Measurements from ENCODE around the gene ADH1B. TPM values are rescaled to one million over a fixed set of nuclear protein-coding genes. Genes with fewer than 3 reads are reported as not detected.
"Not testable (repeated sequence)": the region's sequence is repeated elsewhere in the genome, so short reads cannot be mapped to it uniquely, and the experiment has no call there.

The ADH1B gene
- total RNA-seq, 1 experiment from 2014 or later: not detected

DNA sequence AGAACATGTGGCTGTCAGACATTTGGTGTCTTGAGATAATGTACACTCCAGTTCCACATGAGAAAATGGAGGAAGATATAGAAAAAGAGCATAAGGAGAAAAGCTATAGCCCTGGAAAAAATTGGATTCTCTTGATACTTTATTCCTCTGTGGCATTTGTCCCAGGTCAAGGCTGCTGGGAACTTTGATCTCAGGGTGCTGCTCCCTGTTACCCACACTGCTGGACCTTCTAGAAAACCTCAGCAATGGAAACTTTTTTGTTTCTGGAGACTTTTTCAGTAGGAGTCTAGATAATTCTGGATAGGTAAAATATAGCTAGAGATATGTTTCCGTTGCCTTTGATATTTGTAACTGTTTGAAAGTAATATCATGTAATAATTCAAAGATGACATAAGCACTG, 20.2 kb upstream of the ADH1B start:
- no peak overlapping the region for H3K4me3 ChIP-seq (ENCODE audit: insufficient read depth, low read depth, low read length)
- no peaks in the 10 kb centered on the region for H3K27me3 ChIP-seq (ENCODE audit: control insufficient read depth, insufficient read depth, low read length)
- no peak for DNase-seq
- H3K36me3 ChIP-seq (replicated peaks; ENCODE audit: control insufficient read depth, insufficient read depth, low read length): no peaks in the 10 kb centered on the region

DNA sequence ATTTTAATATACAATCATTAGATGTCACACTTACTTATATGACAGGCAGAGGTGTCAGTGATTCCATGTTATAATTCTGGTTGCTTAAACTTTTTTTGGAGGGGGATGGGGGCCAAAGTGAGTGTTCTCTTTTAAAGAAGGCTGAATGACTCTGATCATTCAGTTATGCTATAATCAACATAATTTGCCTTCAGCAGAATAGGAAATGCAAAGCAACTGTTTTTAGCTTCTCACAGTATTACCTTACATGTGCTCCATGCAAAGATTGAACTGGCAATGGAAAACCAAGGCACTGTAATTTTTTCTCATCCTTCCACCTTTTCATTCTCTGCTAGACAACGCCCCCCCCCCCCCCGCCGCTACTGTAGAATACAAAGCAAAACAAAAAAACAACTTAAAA, 18.0 kb upstream of the ADH1B start:
- no peaks in the 10 kb centered on the region for H3K27me3 ChIP-seq (ENCODE audit: control insufficient read depth, insufficient read depth, low read length)
- DNase-seq: no peak
- no peaks in the 10 kb centered on the region for H3K36me3 ChIP-seq (replicated peaks; ENCODE audit: control insufficient read depth, insufficient read depth, low read length)
- H3K4me3 ChIP-seq (ENCODE audit: insufficient read depth, low read depth, low read length): no peak overlapping the region

DNA sequence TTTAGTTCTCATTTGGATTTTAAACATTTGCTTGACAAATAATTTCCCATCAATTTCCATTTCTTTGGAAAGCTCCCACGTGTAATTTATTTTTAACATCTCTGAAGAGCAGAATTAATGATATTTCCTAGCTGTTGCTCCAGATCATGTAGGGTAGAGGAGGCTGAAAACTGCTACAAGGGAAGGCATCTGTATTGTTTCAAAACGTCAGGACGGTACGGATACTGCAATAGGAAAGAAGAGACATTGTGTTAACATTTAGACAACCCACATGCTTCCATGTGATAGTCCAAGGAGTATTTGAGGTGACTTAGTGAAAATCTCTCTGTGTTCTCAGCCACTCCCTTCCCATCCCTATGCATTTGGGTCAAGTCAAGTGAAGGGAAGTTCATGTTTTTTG, 15.4 kb upstream of the ADH1B start:
- Histone ChIP-seq H3K27me3 (ENCODE audit: control insufficient read depth, insufficient read depth, low read length) (no peaks in the 10 kb centered on the region; the same call in 1 of the 2 replicates), H3K4me3 (ENCODE audit: insufficient read depth, low read depth, low read length) (no peak overlapping the region), H3K36me3 (replicated peaks; ENCODE audit: control insufficient read depth, insufficient read depth, low read length) (no peaks in the 10 kb centered on the region)
- DNase-seq: no peak

GRCh38 chr4:99334880-99335279, 13.7 kb upstream of the ADH1B start:
- Histone ChIP-seq H3K36me3 (replicated peaks; ENCODE audit: control insufficient read depth, insufficient read depth, low read length) (no peaks in the 10 kb centered on the region), H3K27me3 (ENCODE audit: control insufficient read depth, insufficient read depth, low read length) (no peaks in the 10 kb centered on the region; the same call in 1 of the 2 replicates), H3K4me3 (ENCODE audit: insufficient read depth, low read depth, low read length) (no peak overlapping the region)
- no peak for DNase-seq

DNA sequence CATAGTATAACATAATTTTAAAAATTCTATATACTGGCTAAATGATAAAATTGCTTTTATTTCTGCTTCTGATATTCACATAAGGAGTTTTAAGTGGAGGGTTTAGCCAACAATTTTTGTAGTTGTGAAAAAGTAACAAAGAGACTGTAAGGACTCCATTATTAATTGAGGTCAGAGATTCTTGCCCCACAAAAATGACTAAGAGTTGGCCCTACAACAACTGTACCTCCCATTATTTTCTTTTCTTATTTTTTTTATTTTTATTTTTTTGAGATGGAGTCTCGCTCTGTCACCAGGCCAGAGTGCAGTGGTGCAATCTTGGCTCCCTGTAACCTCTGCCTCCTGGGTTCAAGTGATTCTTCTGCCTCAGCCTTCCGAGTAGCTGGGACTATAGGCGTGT, 9.4 kb upstream of the ADH1B start:
- Histone ChIP-seq H3K4me3 (ENCODE audit: insufficient read depth, low read depth, low read length) (no peak overlapping the region), H3K27me3 (ENCODE audit: control insufficient read depth, insufficient read depth, low read length) (no peaks in the 10 kb centered on the region; the same call in 1 of the 2 replicates), H3K36me3 (replicated peaks; ENCODE audit: control insufficient read depth, insufficient read depth, low read length) (no peaks in the 10 kb centered on the region)
- no peak for DNase-seq

- H3K4me3 ChIP-seq (ENCODE audit: insufficient read depth, low read depth, low read length): no peak overlapping the region
- H3K36me3 ChIP-seq (replicated peaks; ENCODE audit: control insufficient read depth, insufficient read depth, low read length): no peaks in the 10 kb centered on the region
- DNase-seq: no peak
- H3K27me3 ChIP-seq (ENCODE audit: control insufficient read depth, insufficient read depth, low read length): no peaks in the 10 kb centered on the region; the same call in 1 of the 2 replicates
These were observed 8.7 kb upstream of the ADH1B start for GRCh38 chr4:99329876-99330275.

GRCh38 chr4:99324979-99325378, 3.8 kb upstream of the ADH1B start:
- DNase-seq: no peak
- Histone ChIP-seq H3K27me3 (ENCODE audit: control insufficient read depth, insufficient read depth, low read length) (no peaks in the 10 kb centered on the region), H3K36me3 (replicated peaks; ENCODE audit: control insufficient read depth, insufficient read depth, low read length) (no peaks in the 10 kb centered on the region), H3K4me3 (ENCODE audit: insufficient read depth, low read depth, low read length) (no peak overlapping the region)

DNA sequence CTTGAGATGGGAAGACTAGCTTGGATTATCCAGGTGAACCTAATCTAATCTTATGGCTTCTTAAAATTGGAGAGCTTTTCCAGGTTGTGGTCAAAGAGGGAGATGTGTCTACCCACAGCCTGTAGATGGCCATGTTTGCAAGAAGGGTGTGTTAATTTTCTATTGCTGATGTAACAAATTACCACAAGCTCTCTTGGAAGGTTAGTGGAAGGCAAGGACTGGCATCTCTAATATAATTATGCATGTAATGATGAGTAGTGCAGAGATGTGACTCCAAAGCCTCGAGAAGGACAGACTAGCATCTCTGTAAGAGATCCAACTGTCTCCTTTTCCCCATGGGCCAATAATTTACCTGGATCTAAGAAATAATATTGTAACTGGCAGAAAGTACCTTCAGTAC, 3.2 kb upstream of the ADH1B start:
- H3K27me3 ChIP-seq (ENCODE audit: control insufficient read depth, insufficient read depth, low read length): no peaks in the 10 kb centered on the region
- H3K36me3 ChIP-seq (replicated peaks; ENCODE audit: control insufficient read depth, insufficient read depth, low read length): no peaks in the 10 kb centered on the region
- DNase-seq: no peak
- no peak overlapping the region for H3K4me3 ChIP-seq (ENCODE audit: insufficient read depth, low read depth, low read length)

DNA sequence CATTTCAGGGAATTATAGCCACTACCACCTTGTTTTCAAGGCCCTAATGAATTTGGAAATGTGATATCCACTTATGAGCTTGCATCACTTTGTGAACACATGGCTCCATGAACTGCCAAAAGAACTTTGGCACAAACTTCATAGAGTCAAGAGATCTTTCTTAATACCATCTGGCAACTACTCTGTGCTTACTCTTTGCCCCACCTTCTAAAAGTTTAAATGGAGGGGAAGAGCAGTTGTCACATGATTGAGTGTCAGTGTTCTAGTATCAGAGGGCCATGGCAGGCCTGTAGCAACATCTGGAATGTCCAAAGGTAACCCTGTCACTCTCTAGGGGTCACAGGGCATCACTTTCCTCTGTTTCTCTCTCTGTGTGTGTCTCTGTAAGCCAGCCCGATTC, 2.6 kb upstream of the ADH1B start:
- no peak for DNase-seq
- no peaks in the 10 kb centered on the region for H3K27me3 ChIP-seq (ENCODE audit: control insufficient read depth, insufficient read depth, low read length)
- no peaks in the 10 kb centered on the region for H3K36me3 ChIP-seq (replicated peaks; ENCODE audit: control insufficient read depth, insufficient read depth, low read length)
- no peak overlapping the region for H3K4me3 ChIP-seq (ENCODE audit: insufficient read depth, low read depth, low read length)

- not testable (repeated sequence) for H3K4me3 ChIP-seq (ENCODE audit: insufficient read depth, low read depth, low read length); DNase-seq; H3K27me3 ChIP-seq (ENCODE audit: control insufficient read depth, insufficient read depth, low read length); H3K36me3 ChIP-seq (replicated peaks; ENCODE audit: control insufficient read depth, insufficient read depth, low read length)
These were observed 3.4 kb downstream of the ADH1B start for GRCh38 chr4:99317811-99318210.

- no peak for DNase-seq
- Histone ChIP-seq H3K27me3 (ENCODE audit: control insufficient read depth, insufficient read depth, low read length) (no peaks in the 10 kb centered on the region), H3K36me3 (replicated peaks; ENCODE audit: control insufficient read depth, insufficient read depth, low read length) (no peaks in the 10 kb centered on the region), H3K4me3 (ENCODE audit: insufficient read depth, low read depth, low read length) (no peak overlapping the region)
These were observed 3.8 kb downstream of the ADH1B start for GRCh38 chr4:99317354-99317753.

- H3K4me3 ChIP-seq (ENCODE audit: insufficient read depth, low read depth, low read length): no peak overlapping the region
- no peaks in the 10 kb centered on the region for H3K36me3 ChIP-seq (replicated peaks; ENCODE audit: control insufficient read depth, insufficient read depth, low read length)
- no peaks in the 10 kb centered on the region for H3K27me3 ChIP-seq (ENCODE audit: control insufficient read depth, insufficient read depth, low read length)
- DNase-seq: no peak
These were observed 5.4 kb downstream of the ADH1B start for GRCh38 chr4:99315839-99316238.

- H3K36me3 ChIP-seq (replicated peaks; ENCODE audit: control insufficient read depth, insufficient read depth, low read length): no peaks in the 10 kb centered on the region
- no peaks in the 10 kb centered on the region for H3K27me3 ChIP-seq (ENCODE audit: control insufficient read depth, insufficient read depth, low read length)
- no peak overlapping the region for H3K4me3 ChIP-seq (ENCODE audit: insufficient read depth, low read depth, low read length)
- no peak for DNase-seq
These were observed 7.0 kb downstream of the ADH1B start for GRCh38 chr4:99314211-99314610.

DNA sequence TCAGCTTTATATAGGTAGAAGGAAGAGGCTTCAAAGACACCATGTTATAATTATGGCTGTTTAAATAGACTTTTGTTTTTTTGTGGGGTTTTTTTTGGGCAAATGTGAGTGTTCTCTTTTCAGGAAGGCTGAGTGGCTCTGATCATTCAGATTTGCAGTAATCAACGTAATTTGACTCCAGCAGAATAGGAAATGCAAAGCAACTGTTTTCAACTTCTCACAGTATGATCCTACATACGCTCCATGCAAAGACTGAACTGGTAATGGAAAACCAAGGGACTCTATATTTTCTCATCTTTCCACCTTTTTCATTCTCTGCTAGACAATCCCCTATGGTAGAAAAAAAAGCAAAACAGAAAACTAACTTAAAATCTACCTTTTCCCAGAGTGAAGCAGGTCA, 10.8 kb downstream of the ADH1B start:
- DNase-seq: no peak

DNA sequence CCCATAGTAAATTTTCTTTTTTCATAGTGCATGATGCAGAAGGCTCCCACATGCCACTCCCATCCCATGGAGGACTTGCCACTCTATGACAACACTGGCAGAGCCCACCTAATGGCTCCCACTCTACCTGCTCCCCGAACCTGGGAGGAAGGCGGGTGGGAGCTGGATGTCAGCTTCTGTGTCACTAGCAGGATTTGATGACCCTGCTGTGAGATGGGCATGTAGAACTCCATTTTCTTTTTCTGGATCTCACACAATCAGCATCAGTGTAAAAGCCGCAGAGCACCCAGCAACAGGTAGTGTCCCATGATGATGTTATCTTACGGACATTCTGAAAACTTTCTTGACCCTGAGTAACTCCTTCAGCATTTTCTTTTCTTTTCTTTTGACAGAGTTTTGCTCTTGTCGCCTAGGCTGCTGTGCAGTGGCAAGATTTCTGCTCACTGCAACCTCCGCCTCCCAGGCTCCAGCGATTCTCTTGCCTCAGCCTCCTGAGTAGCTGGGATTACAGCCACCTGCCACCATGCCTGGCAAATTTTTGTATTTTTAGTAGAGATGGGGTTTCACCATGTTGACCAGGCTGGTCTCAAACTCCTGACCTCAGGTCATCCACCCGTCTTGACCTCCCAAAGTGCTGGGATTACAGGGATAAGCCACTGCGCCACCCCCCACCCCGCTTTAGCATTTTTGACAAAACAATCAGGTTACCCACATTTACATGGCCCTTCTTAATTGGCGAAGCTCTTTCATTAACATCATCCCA, 15.4 kb downstream of the ADH1B start:
- H3K27me3 ChIP-seq (ENCODE audit: control insufficient read depth, insufficient read depth, low read length): no peaks in the 10 kb centered on the region
- no peak overlapping the region for H3K4me3 ChIP-seq (ENCODE audit: insufficient read depth, low read depth, low read length)
- no peak for DNase-seq

More for the DNA sequence above, 10.8 kb downstream of the ADH1B start:
- H3K27me3 ChIP-seq (ENCODE audit: control insufficient read depth, insufficient read depth, low read length): no peaks in the 10 kb centered on the region
- no peak overlapping the region for H3K4me3 ChIP-seq (ENCODE audit: insufficient read depth, low read depth, low read length)
- H3K36me3 ChIP-seq (replicated peaks; ENCODE audit: control insufficient read depth, insufficient read depth, low read length): no peaks in the 10 kb centered on the region

More for the DNA sequence above, 15.4 kb downstream of the ADH1B start:
- H3K36me3 ChIP-seq (replicated peaks; ENCODE audit: control insufficient read depth, insufficient read depth, low read length): no peaks in the 10 kb centered on the region
